NCI-H226 (cell line): ENCODE data around the gene DLST.
A peak's percentile ranks its signal among the peaks of the same experiment; 100 is the strongest.

Experiments
- DNase-seq: peaks from one replicate; pipeline ENCODE4 v3.0.0-alpha.2; 2015

The DLST gene

GRCh38 chr14:74897642-74898041, 15.9 kb downstream of the DLST start:
- DNase-seq = no peak

DNA sequence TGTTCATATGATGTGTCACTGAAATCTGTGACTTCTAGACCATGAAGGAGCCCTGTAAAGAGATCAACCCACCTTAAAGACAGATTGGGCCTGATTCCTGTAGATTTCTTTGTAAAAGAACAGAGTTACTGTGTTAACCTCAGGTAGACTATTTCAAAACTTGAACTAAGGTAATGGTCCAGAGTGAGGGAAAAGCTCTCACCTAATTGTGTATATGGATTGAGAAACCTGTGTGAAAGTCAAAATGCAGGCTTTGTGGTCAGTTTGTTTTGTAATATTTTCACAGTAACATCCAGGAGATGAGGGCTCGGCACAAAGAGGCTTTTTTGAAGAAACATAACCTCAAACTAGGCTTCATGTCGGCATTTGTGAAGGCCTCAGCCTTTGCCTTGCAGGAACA, 16.4 kb downstream of the DLST start:
- no peak for DNase-seq

- no peak for DNase-seq
These were observed 17.0 kb downstream of the DLST start for GRCh38 chr14:74898694-74899093.

DNA sequence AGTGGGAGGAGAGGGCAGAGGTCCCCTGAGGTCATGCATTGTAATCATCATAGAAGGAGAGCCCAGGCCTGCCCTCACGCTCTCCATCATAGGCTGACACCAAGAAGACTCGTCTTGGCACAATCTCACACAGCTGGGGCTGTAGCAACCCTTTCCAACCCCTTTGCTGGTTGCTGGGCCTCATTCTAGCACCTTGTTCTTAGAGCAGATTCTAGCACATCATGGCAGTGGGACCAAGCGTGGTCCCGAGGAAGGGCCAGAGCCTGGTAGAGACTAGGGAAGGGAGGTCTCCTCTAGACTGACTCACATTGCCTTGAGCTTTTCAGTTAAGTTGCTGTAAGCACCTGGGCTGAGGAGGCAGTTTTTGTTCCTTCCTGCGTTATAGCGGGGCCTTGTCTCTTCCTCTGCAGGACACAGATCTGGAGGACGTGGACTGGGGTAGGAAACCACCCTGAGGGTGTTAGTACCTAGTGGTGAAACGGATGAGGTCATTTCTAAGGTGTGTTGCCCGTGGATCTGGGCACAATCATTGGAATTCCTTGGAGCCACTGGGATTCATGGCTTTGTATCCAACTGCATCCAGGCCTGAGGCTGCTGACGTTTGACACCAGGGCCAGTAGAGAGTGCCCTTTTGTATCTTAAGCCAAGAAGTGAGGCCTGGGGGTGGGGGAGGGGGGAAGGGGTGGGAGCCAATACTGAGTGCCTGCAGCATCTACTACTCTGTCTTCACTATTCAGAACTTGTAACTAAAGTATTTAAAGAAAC, 21.4 kb downstream of the DLST start:
- no peak for DNase-seq

DNA sequence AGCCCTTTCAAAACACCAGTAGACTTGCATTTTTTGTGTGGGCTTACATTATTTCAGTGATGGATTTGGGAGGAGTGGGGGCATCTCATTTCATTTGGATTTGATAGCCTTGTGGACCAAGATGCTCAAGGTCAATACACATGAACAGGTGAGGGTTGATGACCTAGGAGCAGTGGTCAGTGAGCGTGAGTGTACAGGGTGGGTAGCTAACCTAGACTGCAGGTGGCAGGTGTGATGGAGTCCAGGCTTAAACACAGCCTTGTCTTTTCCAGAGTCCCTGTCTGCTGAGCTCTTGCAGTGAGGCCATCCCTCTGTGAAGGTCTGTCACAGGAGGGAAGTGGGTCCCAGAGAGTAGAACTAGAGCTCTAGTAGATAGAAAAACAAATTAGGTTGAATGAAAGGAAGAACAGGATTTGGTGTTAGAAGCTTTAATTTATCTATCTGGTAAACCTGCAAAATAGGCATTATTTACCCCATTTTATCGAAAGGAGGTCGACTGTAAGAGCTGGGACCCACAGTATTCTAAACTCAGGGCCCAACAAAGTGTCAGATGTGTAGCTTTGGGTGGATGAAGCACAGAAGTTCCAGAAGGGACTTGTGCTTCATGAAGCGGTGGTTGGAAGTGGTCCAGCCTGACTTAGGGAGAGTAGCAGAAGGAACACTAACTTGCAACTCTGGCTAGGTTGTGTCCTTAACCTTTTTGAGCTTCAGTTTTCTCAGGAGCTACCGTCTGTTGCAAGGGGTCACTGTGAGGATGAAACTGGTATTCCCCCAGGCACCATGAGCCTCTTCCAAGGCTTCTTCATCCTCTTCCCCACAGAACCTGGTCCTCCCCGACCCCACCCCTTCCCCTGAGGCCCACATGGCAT, 23.2 kb downstream of the DLST start:
- DNase-seq = no peak

- DNase-seq = no peak
These were observed 24.0 kb downstream of the DLST start for GRCh38 chr14:74905595-74906142.

- no peak for DNase-seq
These were observed 25.3 kb downstream of the DLST start for GRCh38 chr14:74906925-74907521.

- DNase-seq = no peak
These were observed 26.0 kb downstream of the DLST start for GRCh38 chr14:74907744-74908143.

- DNase-seq = no peak
These were observed 27.2 kb downstream of the DLST start for GRCh38 chr14:74908861-74909341.

DNA sequence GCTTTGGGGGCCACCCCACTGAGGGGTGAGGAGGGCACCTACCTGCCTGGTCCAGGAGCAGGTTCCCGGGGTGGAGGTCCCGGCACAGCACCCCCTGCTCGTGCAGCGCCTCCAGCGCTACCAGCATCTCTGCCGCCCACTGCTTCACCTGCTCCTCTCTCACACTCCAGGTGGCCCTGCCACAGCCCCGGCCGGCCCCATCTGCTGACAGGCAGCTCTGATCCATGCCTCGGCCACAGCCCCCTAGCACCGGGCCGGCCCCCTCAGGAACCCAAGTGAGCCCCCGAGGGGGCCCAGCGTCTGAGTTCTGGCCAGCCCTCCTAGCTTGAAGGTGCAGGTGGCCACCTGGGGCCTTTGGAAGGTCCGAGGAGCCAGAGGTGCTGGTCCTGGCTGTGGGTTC, 27.8 kb downstream of the DLST start:
- DNase-seq = no peak

DNA sequence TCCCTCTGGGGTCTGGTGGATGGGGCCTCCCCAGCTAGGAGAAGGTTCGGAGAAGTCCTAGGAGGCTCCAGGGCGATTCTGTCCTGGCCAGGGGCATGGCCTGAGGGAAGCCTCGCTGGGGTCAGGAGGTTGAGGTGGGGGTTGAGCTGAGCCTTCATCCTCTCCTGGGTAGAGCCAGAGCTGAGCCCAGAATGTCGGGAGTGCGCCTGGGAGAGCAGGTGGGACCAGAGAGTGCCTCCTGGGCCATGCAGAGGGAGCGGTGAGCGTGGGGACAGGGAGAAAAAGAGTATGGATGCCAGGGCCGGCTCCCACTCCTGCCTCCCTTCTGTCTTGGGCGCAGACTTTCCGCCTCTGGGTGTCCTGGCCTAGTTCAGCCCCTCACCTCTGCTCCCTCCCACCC, 28.2 kb downstream of the DLST start:
- DNase-seq = no peak

- no peak for DNase-seq
These were observed 28.8 kb downstream of the DLST start for GRCh38 chr14:74910556-74910955.

GRCh38 chr14:74911221-74911620, 29.5 kb downstream of the DLST start:
- DNase-seq = no peak

- DNase-seq = no peak
These were observed 30.0 kb downstream of the DLST start for GRCh38 chr14:74911704-74912103.

DNA sequence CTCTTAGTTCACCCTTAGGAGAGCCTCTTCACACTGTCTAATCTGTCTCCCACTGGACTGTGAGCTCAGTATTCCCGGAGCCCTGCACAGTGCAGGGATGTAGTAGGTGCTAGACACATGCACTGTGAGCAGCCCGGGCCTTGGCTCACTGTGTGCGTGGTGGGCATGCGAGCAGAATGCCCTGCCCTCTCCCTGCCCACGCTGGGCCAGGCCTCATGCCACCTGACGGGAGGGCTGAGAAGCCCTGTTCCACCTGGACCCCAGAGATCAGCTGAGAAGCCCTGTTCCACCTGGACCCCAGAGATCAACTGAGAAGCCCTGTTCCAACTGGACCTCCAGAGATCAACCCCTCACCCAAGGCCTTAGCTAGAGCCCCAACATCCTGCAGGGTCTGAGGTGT, 30.4 kb downstream of the DLST start:
- no peak for DNase-seq

GRCh38 chr14:74912801-74913200, 31.1 kb downstream of the DLST start:
- DNase-seq = no peak

DNA sequence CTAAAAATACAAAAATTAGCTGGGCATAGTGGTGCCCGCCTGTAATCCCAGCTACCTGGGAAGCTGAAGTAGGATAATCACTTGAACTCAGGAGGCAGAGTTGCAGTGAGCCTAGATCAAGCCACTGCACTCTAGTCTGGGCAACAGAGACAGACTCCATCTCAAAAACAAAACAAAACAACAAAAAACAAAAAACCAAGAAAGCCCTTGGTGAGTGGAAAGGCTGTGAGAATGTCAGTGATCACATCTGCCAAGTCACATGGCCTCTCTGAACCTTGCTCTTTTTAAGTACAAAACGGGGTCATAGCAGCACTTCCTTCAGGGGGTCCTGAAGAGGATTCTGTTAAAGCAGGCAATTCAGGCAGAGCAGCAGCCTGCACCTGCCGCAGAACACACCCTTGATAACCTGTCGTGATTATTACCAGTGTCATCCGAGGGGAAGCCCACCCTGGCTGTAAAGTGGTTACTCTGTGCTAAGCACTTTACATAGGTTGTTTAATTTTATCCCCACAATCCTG, 31.7 kb downstream of the DLST start:
- no peak for DNase-seq

DNA sequence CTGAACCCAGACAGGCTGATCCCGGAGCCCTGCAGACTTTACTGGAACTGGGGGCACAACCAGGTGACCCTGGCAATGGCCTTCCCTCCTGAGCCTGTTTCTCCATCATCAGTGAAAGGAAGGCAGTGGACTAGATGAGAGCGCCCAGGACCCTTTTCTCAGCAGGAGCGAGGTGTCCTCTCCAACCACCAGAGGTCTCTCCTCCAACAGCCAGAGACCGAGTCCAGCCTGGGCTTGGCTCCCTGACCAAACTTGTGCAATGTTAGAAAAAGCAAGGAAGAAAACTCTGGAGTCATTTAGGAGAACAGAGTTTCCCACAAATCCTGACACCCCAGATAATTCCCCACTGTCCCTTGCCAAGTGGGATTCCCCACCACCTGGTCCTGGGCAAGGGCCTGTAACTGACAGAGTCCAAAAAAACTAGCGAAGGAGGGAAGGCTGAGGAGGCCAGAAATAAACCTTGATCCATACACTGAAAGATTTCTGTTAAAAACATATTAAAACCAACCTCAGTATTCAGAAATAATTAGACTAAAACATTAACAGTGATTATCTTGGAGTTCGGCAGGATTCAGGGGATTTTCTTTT, 32.4 kb downstream of the DLST start:
- DNase-seq = peak; percentile 55

- DNase-seq = no peak
These were observed 33.7 kb downstream of the DLST start for GRCh38 chr14:74915426-74915825.

- no peak for DNase-seq
These were observed 34.1 kb downstream of the DLST start for GRCh38 chr14:74915826-74916225.

- DNase-seq = no peak
These were observed 35.4 kb downstream of the DLST start for GRCh38 chr14:74917178-74917543.

GRCh38 chr14:74917646-74918081, 35.9 kb downstream of the DLST start:
- no peak for DNase-seq

DNA sequence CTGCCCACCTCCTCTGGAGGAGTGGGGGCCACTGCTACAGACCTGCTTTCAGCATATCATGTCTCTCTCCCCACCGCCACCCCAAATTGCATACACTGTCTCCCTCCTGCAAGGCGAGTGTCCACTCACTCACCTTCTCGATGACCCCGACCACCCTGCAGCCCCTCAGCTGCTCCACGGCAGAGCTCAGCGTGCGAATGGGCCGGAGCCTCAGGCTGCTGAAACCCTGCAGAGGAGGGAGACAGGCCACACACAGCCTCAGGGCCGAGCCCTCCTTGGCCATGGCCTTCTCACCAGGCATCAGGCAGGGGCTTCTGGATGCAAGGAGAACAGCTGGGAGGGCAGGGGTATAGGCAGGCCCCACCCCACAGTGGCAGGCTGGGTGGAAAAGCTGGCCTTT, 36.7 kb downstream of the DLST start:
- DNase-seq = no peak
